NCI-H2227 (cell line): ENCODE measurements around the gene JDP2.

Experiments
- DNase-seq: peaks from one replicate; lab custom pipeline; 2025; ENCODE audit not compliant: unreplicated experiment; lab: John Stamatoyannopoulos, UW

JDP2 gene

GRCh38 chr14:75409316-75410205, 18.3 kb upstream of the JDP2 start:
- DNase-seq, result peak; percentile 21

- DNase-seq, result peak; percentile 49
Measured at GRCh38 chr14:75411214-75411540, 16.6 kb upstream of the JDP2 start.

- no peak for DNase-seq
Measured at GRCh38 chr14:75413013-75413412, 14.8 kb upstream of the JDP2 start.

- no peak for DNase-seq
Measured at GRCh38 chr14:75417674-75418073, 10.1 kb upstream of the JDP2 start.

GRCh38 chr14:75418850-75419768, 8.7 kb upstream of the JDP2 start:
- DNase-seq, result peak; percentile 67

- DNase-seq, result no peak
Measured at GRCh38 chr14:75422169-75422568, 5.7 kb upstream of the JDP2 start.

- no peak for DNase-seq
Measured at GRCh38 chr14:75424496-75424895, 3.3 kb upstream of the JDP2 start.

GRCh38 chr14:75425446-75425845, 2.4 kb upstream of the JDP2 start:
- no peak for DNase-seq

- DNase-seq, result no peak
Measured at GRCh38 chr14:75426332-75427125, 1.3 kb upstream of the JDP2 start.

GRCh38 chr14:75427126-75427481, 718 bp upstream of the JDP2 start:
- DNase-seq, result no peak

- DNase-seq, result peak; percentile 40
Measured at GRCh38 chr14:75428230-75429104, 645 bp downstream of the JDP2 start.

- no peak for DNase-seq
Measured at GRCh38 chr14:75429562-75429961, 1.7 kb downstream of the JDP2 start.

GRCh38 chr14:75430116-75430515, 2.3 kb downstream of the JDP2 start:
- no peak for DNase-seq

GRCh38 chr14:75430526-75430925, 2.7 kb downstream of the JDP2 start:
- DNase-seq, result peak; percentile 60

GRCh38 chr14:75430976-75431375, 3.2 kb downstream of the JDP2 start:
- no peak for DNase-seq

GRCh38 chr14:75431827-75432226, 4.0 kb downstream of the JDP2 start:
- DNase-seq, result no peak

GRCh38 chr14:75432411-75432810, 4.6 kb downstream of the JDP2 start:
- no peak for DNase-seq

GRCh38 chr14:75433631-75434071, 5.8 kb downstream of the JDP2 start:
- no peak for DNase-seq

GRCh38 chr14:75434138-75434889, 6.5 kb downstream of the JDP2 start:
- DNase-seq, result no peak

- DNase-seq, result no peak
Measured at GRCh38 chr14:75434890-75435248, 7.0 kb downstream of the JDP2 start.
